ENCODE measurements around the gene MVP. TPM values are rescaled to one million over a fixed set of nuclear protein-coding genes. Genes with fewer than 3 reads are reported as not detected.

Gene MVP
- total RNA-seq, 2 experiments from 2014 or later: 6.3 to 6.8 TPM

- DNase-seq (ENCODE audit: low spot score): no peak
- ChIA-PET CTCF (ENCODE audit: unreplicated experiment) (no interaction called here), POLR2A (no interaction called here)
- Histone ChIP-seq H3K9me2 (ENCODE audit: insufficient read depth, low read length) (no peaks in the 10 kb centered on the region), H3K9me3 (ENCODE audit: low read length) (no peaks in the 10 kb centered on the region), H3K4me2 (ENCODE audit: low read length) (no peak overlapping the region), H4K20me1 (ENCODE audit: insufficient read depth, low read length) (no peaks in the 10 kb centered on the region), H3K36me3 (ENCODE audit: insufficient read depth, low read length) (no peaks in the 10 kb centered on the region), H3K4me3 (ENCODE audit: low read depth, low read length, poor library complexity, severe bottlenecking) (no peak overlapping the region), H3K27ac (ENCODE audit: low read depth, low read length, poor library complexity, severe bottlenecking) (no peak overlapping the region), H2AFZ (ENCODE audit: low read length) (no peak overlapping the region), H3K4me1 (ENCODE audit: insufficient read depth, low read length, poor library complexity, severe bottlenecking) (no peaks in the 10 kb centered on the region), H3K79me2 (ENCODE audit: insufficient read depth, low read depth, low read length) (no peaks in the 10 kb centered on the region)
- no TSS peak for BruUV-seq (replicated peaks)
- intact Hi-C loops (cut with micrococcal nuclease; ENCODE audit: unreplicated experiment): no loop called here
- TF ChIP-seq EZH2phosphoT487 (IDR thresholded peaks at IDR 0.05; ENCODE audit: borderline replicate concordance, low read depth, low read length): no peak
- TF ChIP-seq, protein P1, sequence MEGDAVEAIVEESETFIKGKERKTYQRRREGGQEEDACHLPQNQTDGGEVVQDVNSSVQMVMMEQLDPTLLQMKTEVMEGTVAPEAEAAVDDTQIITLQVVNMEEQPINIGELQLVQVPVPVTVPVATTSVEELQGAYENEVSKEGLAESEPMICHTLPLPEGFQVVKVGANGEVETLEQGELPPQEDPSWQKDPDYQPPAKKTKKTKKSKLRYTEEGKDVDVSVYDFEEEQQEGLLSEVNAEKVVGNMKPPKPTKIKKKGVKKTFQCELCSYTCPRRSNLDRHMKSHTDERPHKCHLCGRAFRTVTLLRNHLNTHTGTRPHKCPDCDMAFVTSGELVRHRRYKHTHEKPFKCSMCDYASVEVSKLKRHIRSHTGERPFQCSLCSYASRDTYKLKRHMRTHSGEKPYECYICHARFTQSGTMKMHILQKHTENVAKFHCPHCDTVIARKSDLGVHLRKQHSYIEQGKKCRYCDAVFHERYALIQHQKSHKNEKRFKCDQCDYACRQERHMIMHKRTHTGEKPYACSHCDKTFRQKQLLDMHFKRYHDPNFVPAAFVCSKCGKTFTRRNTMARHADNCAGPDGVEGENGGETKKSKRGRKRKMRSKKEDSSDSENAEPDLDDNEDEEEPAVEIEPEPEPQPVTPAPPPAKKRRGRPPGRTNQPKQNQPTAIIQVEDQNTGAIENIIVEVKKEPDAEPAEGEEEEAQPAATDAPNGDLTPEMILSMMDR (conservative IDR thresholded peaks at IDR 0.05; ENCODE audit: low read length): no peak
Observed at GRCh38 chr16:29852654-29853053, 32.4 kb downstream of the MVP start.

DNA sequence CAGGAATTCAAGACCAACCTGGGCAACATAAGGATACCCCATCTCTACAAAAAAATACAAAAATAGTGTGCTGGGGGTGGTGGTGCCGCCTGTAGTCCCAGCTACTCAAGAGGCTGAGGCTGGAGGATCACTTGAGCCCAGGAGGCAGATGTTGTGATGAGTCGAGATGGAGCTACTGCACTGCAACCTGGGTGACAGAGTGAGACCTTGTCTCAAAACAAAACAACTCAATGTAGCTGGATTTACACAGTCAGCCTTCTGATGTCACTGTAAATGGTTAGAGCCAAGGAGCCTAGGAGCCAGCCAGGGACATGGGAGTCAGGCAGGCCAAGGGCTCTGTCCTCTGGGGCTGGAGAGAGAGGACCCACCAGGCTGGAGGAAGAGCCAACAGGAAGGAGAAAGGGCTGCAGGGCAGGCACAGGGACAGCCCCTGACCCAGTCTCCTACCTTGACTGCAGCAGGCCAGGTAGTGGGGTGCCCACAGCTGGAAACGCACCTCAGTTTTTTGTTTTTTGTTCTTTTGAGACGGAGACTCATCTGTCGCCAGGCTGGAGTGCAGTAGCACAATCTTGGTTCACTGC lies 34.3 kb downstream of the MVP start:
- POLR2A ChIA-PET: no interaction called here
- no peaks in the 10 kb centered on the region for H3K9me3 ChIP-seq (ENCODE audit: low read length)
- no peaks in the 10 kb centered on the region for H3K4me1 ChIP-seq (ENCODE audit: insufficient read depth, low read length, poor library complexity, severe bottlenecking)
- 0 out of 2 replicates have a peak, but pooled peaks cover 14% of the 10 kb centered on the region for H3K36me3 ChIP-seq (ENCODE audit: insufficient read depth, low read length)
- DNase-seq (ENCODE audit: low spot score): no peak
- H4K20me1 ChIP-seq (ENCODE audit: insufficient read depth, low read length): no peaks in the 10 kb centered on the region
- TF ChIP-seq EZH2phosphoT487 (IDR thresholded peaks at IDR 0.05; ENCODE audit: borderline replicate concordance, low read depth, low read length): no peak
- TF ChIP-seq, protein P1 (conservative IDR thresholded peaks at IDR 0.05; ENCODE audit: low read length): no peak
- no TSS peak for BruUV-seq (replicated peaks)
- no peak overlapping the region for H3K4me2 ChIP-seq (ENCODE audit: low read length)
- intact Hi-C loops (cut with micrococcal nuclease; ENCODE audit: unreplicated experiment): no loop called here
- no peaks in the 10 kb centered on the region for H3K79me2 ChIP-seq (ENCODE audit: insufficient read depth, low read depth, low read length)
- no peak overlapping the region for H3K4me3 ChIP-seq (ENCODE audit: low read depth, low read length, poor library complexity, severe bottlenecking)
- H2AFZ ChIP-seq (ENCODE audit: low read length): no peak overlapping the region
- no peak overlapping the region for H3K27ac ChIP-seq (ENCODE audit: low read depth, low read length, poor library complexity, severe bottlenecking)
- CTCF ChIA-PET (ENCODE audit: unreplicated experiment): no interaction called here
- no peaks in the 10 kb centered on the region for H3K9me2 ChIP-seq (ENCODE audit: insufficient read depth, low read length)

DNA sequence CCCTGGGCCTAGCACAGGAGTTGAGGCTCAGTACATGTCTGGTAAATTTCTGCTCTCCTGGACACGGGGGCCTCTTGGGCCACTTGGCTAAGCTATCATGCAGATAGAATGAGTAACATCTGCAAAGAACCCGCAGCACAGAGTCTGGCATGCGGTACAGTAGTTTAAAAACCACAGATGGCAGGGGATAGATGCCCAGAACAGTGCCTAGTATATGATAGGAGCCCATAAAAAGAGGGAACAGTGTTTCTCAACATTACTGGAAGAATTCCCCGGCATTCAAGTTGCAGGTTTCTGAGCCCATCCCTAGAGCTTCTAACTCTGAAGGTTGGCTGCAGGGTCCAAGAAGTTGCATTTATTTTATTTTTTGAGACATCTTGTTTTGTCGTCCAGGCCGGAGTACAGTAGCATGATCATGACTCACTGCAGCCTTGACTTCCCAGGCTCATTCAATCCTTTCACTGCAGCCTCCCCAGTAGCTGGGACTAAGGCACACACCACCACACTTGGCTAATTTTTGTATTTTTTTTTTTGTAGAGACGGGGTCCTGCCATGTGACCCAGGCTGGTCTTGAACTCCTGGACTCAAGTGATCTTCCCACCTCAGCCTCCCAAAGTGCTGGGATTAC lies 37.0 kb downstream of the MVP start:
- POLR2A ChIA-PET: interaction anchor here (0.6 kb wide), 1 partner anchor 70 kb away, joined by 3 read pairs; no protein-coding TSS in a partner anchor
- no peak for TF ChIP-seq EZH2phosphoT487 (IDR thresholded peaks at IDR 0.05; ENCODE audit: borderline replicate concordance, low read depth, low read length)
- TF ChIP-seq, protein P1 (conservative IDR thresholded peaks at IDR 0.05; ENCODE audit: low read length): no peak

More for the DNA sequence above, 37.0 kb downstream of the MVP start:
- Histone ChIP-seq H3K4me3 (ENCODE audit: low read depth, low read length, poor library complexity, severe bottlenecking) (no peak overlapping the region), H3K9me2 (ENCODE audit: insufficient read depth, low read length) (no peaks in the 10 kb centered on the region), H4K20me1 (ENCODE audit: insufficient read depth, low read length) (no peaks in the 10 kb centered on the region), H3K4me2 (ENCODE audit: low read length) (no peak overlapping the region), H3K9me3 (ENCODE audit: low read length) (no peaks in the 10 kb centered on the region), H3K79me2 (ENCODE audit: insufficient read depth, low read depth, low read length) (peaks cover 5% of the 10 kb centered on the region; the same call in 1 of the 2 replicates), H3K4me1 (ENCODE audit: insufficient read depth, low read length, poor library complexity, severe bottlenecking) (peaks cover 6% of the 10 kb centered on the region), H2AFZ (ENCODE audit: low read length) (no peak overlapping the region), H3K27ac (ENCODE audit: low read depth, low read length, poor library complexity, severe bottlenecking) (no peak overlapping the region), H3K36me3 (ENCODE audit: insufficient read depth, low read length) (peaks cover 23% of the 10 kb centered on the region; the same call in 1 of the 2 replicates)
- DNase-seq (ENCODE audit: low spot score): no peak
- intact Hi-C loops (cut with micrococcal nuclease; ENCODE audit: unreplicated experiment): no loop called here
- CTCF ChIA-PET (ENCODE audit: unreplicated experiment): no interaction called here
- BruUV-seq (replicated peaks): no TSS peak

All from OCI-LY7 (cell line).